Left cardiac atrium (tissue), 4 donors: Measurements from ENCODE around the gene PTH1R. TPM values are rescaled to one million over a fixed set of nuclear protein-coding genes. Genes with fewer than 3 reads are reported as not detected.

Source experiments
- ATAC-seq, 2 donors: fragments of 200-7000 bp; cut with Tn5 transposase; one replicate each; pipeline ENCODE4 v1.9.1; 2020; ENCODE audit warnings: mild to moderate bottlenecking in 2 of 2, moderate library complexity in 2 of 2
- DNase-seq: peaks from one replicate; pipeline ENCODE4 v3.0.0-alpha.2; 2020
- intact Hi-C, 2 donors: fragments of 100-400 bp; cut with DNase I; formaldehyde crosslinking; loops; one replicate each; pipeline versions ENCODE4 v1.14.1 to v1.15.1; 2022 to 2023
- total RNA-seq, 2 donors: library from RNA; stranded (reverse); fragmentation: NEBNext Ultra II Directional; extraction: Animal tissue kit (Norgen Biotek cat#: 25700); gene quantifications; one replicate each; pipeline ENCODE4 v1.2.1, GENCODE V29; 2021
- donor health status: DM: no; HTN: yes; CAD: no.
- donor health status: DM: no; HTN: yes; CAD: no; lungs with severe emphysema.
- donor health status: DM: yes; HTN: yes; CAD: no.
- donor health status: Dilated cardiomyopathy.

Gene PTH1R
- total RNA-seq, 2 donors from 2014 or later, result 5.4 to 10.0 TPM

GRCh38 chr3:46892285-46893145, 15.0 kb downstream of the PTH1R start:
- peak; percentile 83 for DNase-seq
- intact Hi-C loops, result loop anchor here in 1 of 2 donors (5.0 kb wide), 1 partner anchor 45 kb away; no protein-coding TSS in a partner anchor

DNA sequence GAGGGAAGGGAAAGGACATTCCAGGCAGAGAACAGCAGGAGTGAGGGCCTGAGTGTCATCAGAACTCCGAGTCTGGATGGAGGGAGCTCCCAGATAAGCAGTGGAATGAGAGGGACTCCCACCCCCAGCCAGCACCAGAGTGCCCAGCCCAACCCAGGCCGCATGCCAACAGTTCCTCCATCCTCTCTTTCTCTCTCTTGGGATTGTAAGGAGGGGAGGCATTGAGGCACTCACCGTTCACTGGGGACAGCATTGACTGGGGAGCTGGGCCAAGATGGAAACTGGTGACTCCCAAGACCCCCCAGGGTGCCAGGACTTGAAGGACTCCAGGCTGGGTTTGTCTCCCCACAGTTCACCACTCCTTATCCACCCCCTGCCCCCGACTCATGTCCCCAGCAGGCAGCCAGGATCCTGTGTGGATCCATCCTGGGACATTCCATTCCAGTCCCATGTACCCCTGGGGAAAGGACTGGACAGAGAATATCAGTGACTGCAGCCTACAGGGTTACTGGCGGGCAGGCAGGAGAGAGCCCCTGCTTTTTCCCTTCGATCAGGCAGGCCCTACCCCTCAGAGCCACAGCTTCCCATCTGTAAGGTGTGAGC, 15.7 kb downstream of the PTH1R start:
- intact Hi-C loops, result loop anchor here in 1 of 2 donors (5.0 kb wide), 1 partner anchor 46 kb away; no protein-coding TSS in a partner anchor
- no peak for DNase-seq
- ATAC-seq, result peak in 1 of 2 donors; percentile 16

More at GRCh38 chr3:46892285-46893145, 15.0 kb downstream of the PTH1R start:
- peak; percentile 83 to 90 for ATAC-seq

- intact Hi-C loops, result loop anchor here in 1 of 2 donors (2.0 to 5.0 kb wide), 3 partner anchors 27 to 189 kb away; no protein-coding TSS in a partner anchor
- no peak for ATAC-seq
- no peak for DNase-seq
Observed at GRCh38 chr3:46893763-46894162, 16.2 kb downstream of the PTH1R start.

GRCh38 chr3:46894256-46894655, 16.7 kb downstream of the PTH1R start:
- DNase-seq, result no peak

DNA sequence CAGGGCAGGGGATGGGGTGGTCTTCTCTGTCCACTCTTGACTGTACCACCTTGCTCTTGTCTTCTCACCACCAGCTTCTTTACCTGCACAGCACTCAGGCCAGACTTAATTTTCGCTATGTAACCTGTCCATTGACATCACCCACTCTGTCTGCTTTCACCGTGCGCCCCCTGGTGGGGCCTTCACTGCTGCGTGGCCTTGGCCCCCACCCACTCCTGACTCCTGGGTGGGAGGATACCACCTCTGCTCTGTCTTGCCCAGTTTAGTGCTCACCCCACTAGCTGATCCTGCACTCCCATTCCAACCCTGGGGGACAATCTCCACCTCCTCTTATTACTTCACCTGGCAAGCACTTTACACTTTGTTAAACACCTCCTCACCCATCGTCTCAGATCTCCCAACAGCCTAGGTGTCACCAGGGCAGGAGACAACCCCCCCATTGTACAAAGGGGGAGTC, 17.7 kb downstream of the PTH1R start:
- ATAC-seq (peak; percentile 42 to 56), DNase-seq (peak; percentile 84)
- intact Hi-C loops, result loop anchor here (2.0 to 5.0 kb wide), 3 partner anchors 28 to 190 kb away; no protein-coding TSS in a partner anchor

More at GRCh38 chr3:46894256-46894655, 16.7 kb downstream of the PTH1R start:
- no peak for ATAC-seq
- intact Hi-C loops, result loop anchor here in 1 of 2 donors (2.0 to 5.0 kb wide), 3 partner anchors 27 to 189 kb away; no protein-coding TSS in a partner anchor

DNA sequence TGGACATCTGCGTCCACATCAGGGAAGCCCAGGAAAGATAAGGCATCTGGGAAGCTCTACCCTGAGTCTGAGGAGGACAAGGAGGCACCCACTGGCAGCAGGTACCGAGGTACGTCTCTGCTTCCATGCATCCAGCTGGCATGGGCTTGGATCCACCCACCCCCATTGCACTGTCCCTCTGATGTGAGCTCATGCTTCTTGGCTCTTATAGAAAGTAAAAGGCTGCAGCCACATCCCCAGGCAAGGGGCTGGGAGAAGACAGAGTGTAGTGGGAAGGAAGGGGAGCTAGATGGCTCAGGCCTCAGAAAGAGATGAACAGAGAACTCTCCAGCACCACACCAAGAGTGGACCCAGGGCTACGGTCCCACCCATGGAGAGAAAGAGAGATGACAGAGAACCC, 18.2 kb downstream of the PTH1R start:
- ATAC-seq (no peak), DNase-seq (peak; percentile 11)
- intact Hi-C loops, result loop anchor here (2.0 to 5.0 kb wide), 3 partner anchors 29 to 191 kb away; no protein-coding TSS in a partner anchor

GRCh38 chr3:46896386-46896785, 18.9 kb downstream of the PTH1R start:
- DNase-seq, result peak; percentile 26
- intact Hi-C loops, result loop anchor here in 1 of 2 donors (5.0 kb wide), 1 partner anchor 189 kb away; no protein-coding TSS in a partner anchor
- ATAC-seq, result no peak

DNA sequence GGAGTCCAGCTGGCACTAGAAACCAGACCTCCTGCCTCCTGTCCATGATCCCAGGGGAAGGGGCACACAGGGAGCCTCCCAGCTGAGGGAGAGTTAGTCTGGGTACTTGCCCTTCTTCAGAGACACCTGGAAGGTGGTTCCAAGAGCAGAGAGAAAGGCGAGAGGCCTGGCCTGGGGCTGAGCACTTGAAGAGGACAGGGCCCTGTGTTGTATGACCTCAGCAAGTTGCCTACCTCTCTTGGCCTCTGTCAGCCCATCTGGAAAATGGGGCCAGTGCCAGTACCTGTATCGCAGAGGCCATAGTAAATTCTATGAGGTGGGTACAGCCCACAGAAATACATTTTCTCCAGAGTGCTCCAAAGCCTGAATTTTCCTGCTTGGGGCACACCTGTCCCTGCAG, 19.5 kb downstream of the PTH1R start:
- DNase-seq (no peak), ATAC-seq (no peak)
- intact Hi-C loops, result loop anchor here in 1 of 2 donors (5.0 kb wide), 1 partner anchor 190 kb away; no protein-coding TSS in a partner anchor

GRCh38 chr3:46897829-46898320, 20.4 kb downstream of the PTH1R start:
- intact Hi-C loops, result loop anchor here in 1 of 2 donors (5.0 kb wide), 1 partner anchor 191 kb away; no protein-coding TSS in a partner anchor
- no peak for ATAC-seq
- peak; percentile 17 for DNase-seq

- peak; percentile 36 for DNase-seq
- peak in 1 of 2 donors; percentile 5 for ATAC-seq
- intact Hi-C loops, result loop anchor here in 1 of 2 donors (5.0 kb wide), 1 partner anchor 191 kb away; no protein-coding TSS in a partner anchor
Observed at GRCh38 chr3:46898321-46899150, 21.0 kb downstream of the PTH1R start.

DNA sequence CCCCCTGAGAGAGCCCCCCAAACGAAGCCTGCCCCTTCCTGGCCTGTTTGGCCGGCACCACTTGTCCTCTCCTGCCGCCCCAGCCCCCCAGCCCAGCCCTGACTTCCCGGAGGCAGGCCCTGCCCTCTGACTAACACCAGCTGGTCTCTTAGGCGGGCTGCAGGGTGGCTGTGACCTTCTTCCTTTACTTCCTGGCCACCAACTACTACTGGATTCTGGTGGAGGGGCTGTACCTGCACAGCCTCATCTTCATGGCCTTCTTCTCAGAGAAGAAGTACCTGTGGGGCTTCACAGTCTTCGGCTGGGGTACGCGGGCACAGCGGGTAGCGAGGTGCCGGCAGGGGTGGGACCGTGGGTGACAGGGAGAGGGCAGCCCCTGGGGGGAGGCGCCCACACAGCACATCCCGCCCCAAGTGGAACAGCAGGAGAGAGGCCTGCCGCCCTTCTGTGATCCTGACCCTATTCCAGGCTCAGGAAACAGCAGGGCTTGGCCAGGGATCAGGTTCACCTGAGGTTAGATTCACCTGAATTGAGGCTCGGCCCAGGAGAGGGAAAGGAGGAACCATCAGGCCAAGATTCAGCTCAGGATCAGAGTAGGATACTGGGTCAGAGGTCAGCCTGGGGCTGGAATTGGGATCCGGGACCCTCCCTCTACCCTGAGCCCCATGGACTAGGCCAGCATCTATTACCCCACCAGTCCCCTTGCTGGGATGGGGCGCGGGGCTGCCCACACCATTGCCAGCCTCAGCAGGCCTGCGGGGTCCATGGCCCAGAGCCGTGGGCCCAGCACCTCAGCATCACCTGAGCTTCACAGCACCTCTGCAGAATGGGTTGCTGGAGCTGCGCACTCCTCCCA, 21.9 kb downstream of the PTH1R start:
- intact Hi-C loops, result loop anchor here in 1 of 2 donors (5.0 kb wide), 1 partner anchor 192 kb away; no protein-coding TSS in a partner anchor
- ATAC-seq, result peak; percentile 11 to 20
- peak; percentile 41 for DNase-seq

DNA sequence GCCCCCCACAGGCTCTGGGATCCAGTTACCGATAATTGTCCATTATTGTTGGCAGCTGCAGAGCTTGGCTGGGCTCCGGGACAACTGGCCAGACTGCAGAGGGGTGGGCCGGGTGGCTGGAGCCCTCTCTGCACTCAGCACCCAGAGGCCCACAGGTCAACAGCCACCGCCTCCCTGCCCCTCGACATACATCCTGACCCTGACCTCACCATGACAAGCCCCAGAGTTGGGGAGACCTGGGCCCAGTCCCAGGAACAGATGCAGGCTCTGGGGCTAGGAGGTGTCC, 22.4 kb downstream of the PTH1R start:
- ATAC-seq (peak; percentile 4 to 49), DNase-seq (peak; percentile 62)
- intact Hi-C loops, result no loop called here

- intact Hi-C loops, result no loop called here
- DNase-seq (no peak), ATAC-seq (no peak)
Observed at GRCh38 chr3:46900356-46900755, 22.8 kb downstream of the PTH1R start.

GRCh38 chr3:46901061-46901460, 23.5 kb downstream of the PTH1R start:
- ATAC-seq (no peak), DNase-seq (no peak)
- intact Hi-C loops, result no loop called here

DNA sequence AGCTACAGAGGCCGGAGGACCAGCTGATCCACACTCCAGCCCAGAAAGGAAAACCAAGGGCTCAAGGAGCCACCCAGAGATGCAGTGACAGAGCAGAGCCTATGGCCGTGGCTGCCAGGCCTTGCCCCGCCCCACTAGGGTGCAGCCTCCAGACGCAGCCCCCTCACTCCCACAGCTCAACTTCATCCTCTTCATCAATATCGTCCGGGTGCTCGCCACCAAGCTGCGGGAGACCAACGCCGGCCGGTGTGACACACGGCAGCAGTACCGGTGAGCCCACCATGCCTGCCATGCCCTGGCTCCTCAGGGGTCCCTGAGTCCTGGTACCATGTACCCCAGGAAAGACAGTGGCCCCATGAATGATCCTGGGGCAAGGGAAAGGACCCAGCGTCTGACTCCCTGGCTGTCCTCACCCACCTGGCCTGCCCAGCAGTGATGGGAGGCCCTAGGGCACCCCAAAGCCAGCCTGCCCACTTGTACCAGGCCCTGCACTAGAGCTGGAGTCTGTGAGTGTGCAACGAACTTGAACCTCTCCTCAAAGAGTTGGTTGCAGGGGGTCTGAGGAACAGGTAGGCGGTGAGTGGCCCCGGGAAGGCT, 24.2 kb downstream of the PTH1R start:
- no peak for ATAC-seq
- intact Hi-C loops, result no loop called here
- DNase-seq, result peak; percentile 18

DNA sequence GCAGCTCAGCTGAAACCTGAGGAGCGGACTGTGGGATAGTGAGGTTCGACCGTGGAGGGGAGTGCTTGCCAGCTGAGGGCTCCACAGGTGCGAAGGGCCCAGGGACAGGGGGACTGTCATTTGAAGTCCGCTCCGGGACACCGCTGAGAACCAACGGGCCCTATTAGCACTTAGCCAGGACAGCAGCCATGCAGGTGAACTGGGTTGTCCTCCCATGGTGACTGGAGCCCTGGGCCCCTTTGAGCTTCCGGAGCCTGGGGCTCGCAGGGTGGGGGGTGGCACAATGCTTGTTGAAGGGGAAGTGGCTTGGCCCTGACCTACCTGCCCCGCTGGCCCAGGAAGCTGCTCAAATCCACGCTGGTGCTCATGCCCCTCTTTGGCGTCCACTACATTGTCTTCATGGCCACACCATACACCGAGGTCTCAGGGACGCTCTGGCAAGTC, 24.7 kb downstream of the PTH1R start:
- peak; percentile 12 for DNase-seq
- ATAC-seq, result no peak
- intact Hi-C loops, result no loop called here
